Prostate gland (tissue), 2 donors: ENCODE measurements around the gene PDE7B. TPM values are rescaled to one million over a fixed set of nuclear protein-coding genes. Genes with fewer than 3 reads are reported as not detected.

Source experiments
- DNase-seq: peaks from one replicate; pipeline ENCODE4 v3.0.0-alpha.2; 2019; ENCODE audit warnings: low spot score
- H3K27ac ChIP-seq, 2 donors: fragments of 200-600 bp; sonication (generic); 2 replicates each; pipeline ENCODE4 v1.5.1; 2017 to 2019
- H3K27me3 ChIP-seq: fragments of 200-600 bp; sonication (generic); replicated peaks from 2 replicates; pipeline ENCODE4 v1.5.1; 2019; ENCODE audit not compliant: insufficient read depth
- H3K36me3 ChIP-seq, 2 donors: fragments of 200-600 bp; sonication (generic); 1 replicate in 1 of 2; 2 replicates in 1 of 2; pipeline versions ENCODE4 v1.5.1 to v1.8.1; 2017 to 2019
- H3K4me1 ChIP-seq: fragments of 200-600 bp; sonication (generic); replicated peaks from 2 replicates; pipeline ENCODE4 v1.5.1; 2019
- H3K4me3 ChIP-seq, 2 donors: fragments of 200-600 bp; sonication (generic); 2 replicates each; pipeline ENCODE4 v1.5.1; 2017 to 2019
- H3K9me3 ChIP-seq: fragments of 200-600 bp; sonication (generic); 2 replicates; pipeline ENCODE4 v1.5.1; 2017
- CTCF ChIP-seq, 4 experiments: fragments of 200-600 bp in 2 of 4; fragments of 450-650 bp in 2 of 4; sonication (generic) in 2 of 4; IDR thresholded peaks; 1 replicate in 3 of 4; 2 replicates in 1 of 4; pipeline ENCODE4 v1.5.1; 2016 to 2019; ENCODE audit warnings: antibody characterized with exemption in 4 of 4, mild to moderate bottlenecking in 2 of 4, moderate library complexity in 2 of 4
- POLR2A ChIP-seq: fragments of 450-650 bp; IDR thresholded peaks from one replicate; pipeline ENCODE4 v1.6.1; 2016; ENCODE audit warnings: antibody characterized with exemption, mild to moderate bottlenecking
- POLR2AphosphoS5 ChIP-seq: sonication (generic); formaldehyde crosslinking; IDR thresholded peaks from one replicate; pipeline ENCODE4 v1.6.1; 2017; ENCODE audit warnings: antibody characterized with exemption
- WGBS: methylation state at CpG from one replicate; pipeline ENCODE4 v1.1.5; 2018; 5-methylcytosine and 5-hydroxymethylcytosine counted together
- intact Hi-C: fragments of 100-400 bp; cut with DNase I; formaldehyde crosslinking; loops from one replicate; pipeline ENCODE4 v1.14.2; 2022
- total RNA-seq, 2 donors: library from RNA; depleted of rRNA; stranded (reverse); fragments of >200 nt; gene quantifications; one replicate each; pipeline ENCODE4 v1.1.0, GENCODE V29; 2016

The PDE7B gene
- total RNA-seq, 2 donors from 2014 or later, result 4.7 to 6.3 TPM

- WGBS, result 81% methylated on average over 2 of the region's 2 CpGs
Observed at GRCh38 chr6:136228814-136229213, 377.3 kb downstream of the PDE7B start.

GRCh38 chr6:136230219-136230853 is 378.8 kb downstream of the PDE7B start:
- no peak for TF ChIP-seq CTCF (IDR thresholded peaks at IDR 0.05)
- TF ChIP-seq POLR2AphosphoS5, result no peak
- no peak for TF ChIP-seq POLR2A
- intact Hi-C loops, result no loop called here

More at GRCh38 chr6:136228814-136229213, 377.3 kb downstream of the PDE7B start:
- TF ChIP-seq CTCF (IDR thresholded peaks at IDR 0.05), result no peak
- no peak for TF ChIP-seq POLR2AphosphoS5
- no peak for TF ChIP-seq POLR2A
- H3K27ac ChIP-seq, result no peak overlapping the region
- H3K36me3 ChIP-seq, result no peaks in the 10 kb centered on the region
- no peaks in the 10 kb centered on the region for H3K9me3 ChIP-seq
- no peak for DNase-seq
- intact Hi-C loops, result loop anchor here (5.0 kb wide), 1 partner anchor 187 kb away; no protein-coding TSS in a partner anchor
- no peak overlapping the region for H3K4me3 ChIP-seq
- H3K4me1 ChIP-seq, result no peaks in the 10 kb centered on the region
- H3K27me3 ChIP-seq, result no peaks in the 10 kb centered on the region

GRCh38 chr6:136232701-136233100 is 381.2 kb downstream of the PDE7B start:
- Histone ChIP-seq H3K4me3 (no peak overlapping the region), H3K9me3 (no peaks in the 10 kb centered on the region), H3K27ac (no peak overlapping the region), H3K4me1 (no peaks in the 10 kb centered on the region), H3K27me3 (no peaks in the 10 kb centered on the region), H3K36me3 (no peaks in the 10 kb centered on the region)
- WGBS, result 91% methylated on average over 1 of the region's 1 CpG
- intact Hi-C loops, result no loop called here
- TF ChIP-seq POLR2A, result no peak
- TF ChIP-seq POLR2AphosphoS5, result no peak
- TF ChIP-seq CTCF (IDR thresholded peaks at IDR 0.05), result no peak
- no peak for DNase-seq

More at GRCh38 chr6:136230219-136230853, 378.8 kb downstream of the PDE7B start:
- H3K9me3 ChIP-seq, result no peaks in the 10 kb centered on the region
- H3K4me1 ChIP-seq, result no peaks in the 10 kb centered on the region
- H3K27ac ChIP-seq, result no peak overlapping the region
- H3K4me3 ChIP-seq, result no peak overlapping the region
- WGBS, result 82% methylated on average over 2 of the region's 2 CpGs
- no peaks in the 10 kb centered on the region for H3K36me3 ChIP-seq
- no peaks in the 10 kb centered on the region for H3K27me3 ChIP-seq
- no peak for DNase-seq

- intact Hi-C loops, result no loop called here
- TF ChIP-seq CTCF (IDR thresholded peaks at IDR 0.05) (no peak), POLR2A (no peak), POLR2AphosphoS5 (no peak)
- H3K27me3 ChIP-seq, result no peaks in the 10 kb centered on the region
- no peaks in the 10 kb centered on the region for H3K9me3 ChIP-seq
- H3K27ac ChIP-seq, result no peak overlapping the region
- no peaks in the 10 kb centered on the region for H3K36me3 ChIP-seq
- no peak for DNase-seq
- WGBS, result 71% methylated on average over 4 of the region's 4 CpGs
- no peaks in the 10 kb centered on the region for H3K4me1 ChIP-seq
- no peak overlapping the region for H3K4me3 ChIP-seq
Observed at GRCh38 chr6:136235233-136235564, 383.7 kb downstream of the PDE7B start.
